NCI-H1092 treated with DMSO at 0.1 percent for 48 hours (cell line): ENCODE data around the gene FCHSD2.
"Not testable (repeated sequence)": the region's sequence is repeated elsewhere in the genome, so short reads cannot be mapped to it uniquely, and the experiment has no call there.

Source experiments
- DNase-seq: peaks from one replicate; lab custom pipeline; 2025; lab: John Stamatoyannopoulos, UW

Gene FCHSD2

DNA sequence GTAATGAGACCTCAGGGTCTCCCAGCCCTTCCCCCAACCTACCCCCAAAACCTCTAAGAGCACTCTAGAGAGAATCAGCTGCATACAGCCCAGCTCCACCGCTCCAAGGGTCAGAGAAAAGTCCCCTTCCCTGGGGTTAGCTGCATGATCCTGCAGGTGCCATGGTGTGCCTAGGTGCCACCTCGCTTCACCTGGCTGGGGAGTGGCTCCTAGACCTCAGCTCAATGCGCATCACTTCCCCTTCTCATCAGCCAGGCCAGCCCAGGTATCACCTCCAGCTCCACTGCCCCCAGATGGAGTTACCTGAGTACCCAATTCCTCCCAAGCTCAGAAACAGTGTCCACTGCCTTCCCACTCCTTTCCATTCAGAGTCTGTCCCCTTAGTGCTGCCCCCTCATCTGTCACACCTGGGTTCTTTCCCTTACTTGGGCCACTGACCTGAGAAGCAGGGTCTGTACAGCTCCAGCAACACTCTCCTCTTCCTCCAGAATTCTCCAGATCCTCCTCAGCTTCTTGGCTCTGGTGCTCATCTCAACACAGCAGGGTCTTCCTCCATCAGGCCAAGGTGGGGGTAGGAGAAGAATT lies 349.6 kb downstream of the FCHSD2 start:
- no peak for DNase-seq

GRCh38 chr11:72791228-72791627 lies 350.9 kb downstream of the FCHSD2 start:
- DNase-seq, result not testable (repeated sequence)

- DNase-seq, result no peak
These were observed 352.5 kb downstream of the FCHSD2 start for GRCh38 chr11:72789493-72790131.

DNA sequence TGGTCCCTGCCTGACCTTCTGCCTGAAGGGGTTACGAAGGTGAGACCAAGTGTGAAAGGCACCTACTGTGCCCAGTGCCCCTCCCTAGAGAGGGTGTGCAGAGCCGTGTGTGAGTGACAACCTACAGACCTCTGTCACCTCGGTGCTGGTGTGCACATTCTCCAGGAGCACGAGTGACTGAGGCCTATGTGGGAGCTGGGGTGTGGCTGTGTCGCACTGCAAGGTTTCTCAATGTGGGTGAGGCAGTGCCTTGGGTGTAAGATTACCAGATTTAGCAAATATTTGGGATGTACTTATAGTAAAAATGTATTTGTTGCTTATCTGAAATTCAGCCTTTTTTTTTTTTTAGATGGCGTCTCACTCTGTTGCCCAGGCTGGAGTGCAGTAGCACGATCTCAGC lies 353.9 kb downstream of the FCHSD2 start:
- no peak for DNase-seq

- peak; percentile 36 for DNase-seq
These were observed 354.7 kb downstream of the FCHSD2 start for GRCh38 chr11:72787216-72788104.
